ENCODE results near the gene NTRK3.
"Not testable (repeated sequence)": the region's sequence is repeated elsewhere in the genome, so short reads cannot be mapped to it uniquely, and the experiment has no call there.

Gene NTRK3

DNA sequence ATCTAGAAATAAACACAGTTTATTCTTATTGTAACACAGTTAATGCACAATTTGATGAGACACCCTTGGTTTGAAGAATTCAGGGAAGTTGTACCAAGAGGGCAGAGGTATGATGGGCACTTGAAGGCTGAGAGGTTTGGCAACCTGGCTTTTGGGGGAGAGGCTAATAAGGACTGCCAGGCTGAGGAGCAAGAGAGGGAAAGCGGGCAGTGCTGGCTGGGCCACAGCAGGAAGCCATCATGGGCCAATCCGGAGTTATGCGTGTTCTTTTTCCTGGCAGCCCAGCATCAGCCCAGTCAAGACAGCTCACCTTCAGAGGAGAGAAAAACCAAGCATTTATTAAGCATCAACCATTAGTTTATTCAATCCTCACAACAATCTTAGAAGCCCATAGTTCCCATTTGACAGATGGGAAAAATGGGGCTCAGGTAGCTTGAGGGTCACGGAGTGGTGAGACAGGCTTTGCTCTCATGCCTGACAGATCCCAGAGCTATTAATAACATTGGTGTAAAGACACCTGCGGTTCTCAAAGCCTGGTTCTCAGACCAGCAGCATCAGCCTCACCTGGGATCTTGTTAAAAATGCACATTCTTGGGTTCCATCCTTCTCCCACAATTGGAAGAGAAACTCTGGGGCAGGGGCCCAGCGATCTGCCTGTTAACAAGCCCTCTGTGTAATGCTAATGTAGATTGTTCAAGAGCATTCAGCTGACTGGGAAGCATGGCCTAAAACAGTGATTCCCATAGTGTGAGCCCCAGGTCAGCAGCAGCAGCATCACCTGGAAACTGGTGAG, 183.7 kb downstream of the NTRK3 start:
- DNase-seq (ENCODE audit: low spot score): no peak

DNA sequence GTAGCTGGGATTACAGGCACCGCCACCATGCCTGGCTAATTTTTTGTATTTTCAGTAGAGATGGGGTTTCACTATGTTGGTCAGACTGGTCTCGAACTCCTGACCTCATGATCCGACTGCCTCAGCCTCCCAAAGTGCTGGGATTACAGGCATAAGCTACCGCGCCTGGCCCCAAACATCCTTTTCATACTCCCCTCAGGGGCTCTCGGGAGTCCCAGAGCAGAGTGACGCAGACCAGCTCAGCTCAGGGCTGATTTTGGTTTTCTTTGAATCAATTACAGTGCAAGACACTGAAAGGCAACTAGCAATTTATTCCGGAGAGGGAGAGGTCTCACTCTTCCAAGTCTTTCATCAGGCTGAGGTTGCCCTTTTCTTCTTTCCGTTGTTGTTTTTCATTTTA, 184.4 kb downstream of the NTRK3 start:
- not testable (repeated sequence) for DNase-seq (ENCODE audit: low spot score)

DNA sequence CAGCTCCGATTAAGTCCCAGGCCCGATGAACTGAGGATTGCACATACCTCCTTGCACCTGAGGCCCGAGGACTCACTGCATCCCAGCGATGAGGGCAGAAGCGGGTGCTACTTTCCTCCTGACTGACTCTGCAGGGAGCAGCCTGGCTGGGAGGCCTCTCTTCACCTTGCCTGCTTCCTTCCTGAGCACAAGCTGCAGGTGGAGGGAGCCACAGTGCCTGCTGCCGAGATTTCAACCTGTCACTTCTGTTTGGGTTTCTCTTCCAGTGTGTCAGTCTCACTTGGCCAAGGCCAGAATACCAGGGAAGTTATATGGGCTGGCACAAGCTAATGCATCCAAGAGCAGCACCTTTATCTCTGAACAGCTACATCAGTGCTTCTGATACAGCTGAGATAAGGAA, 185.4 kb downstream of the NTRK3 start:
- no peak for DNase-seq (ENCODE audit: low spot score)

DNA sequence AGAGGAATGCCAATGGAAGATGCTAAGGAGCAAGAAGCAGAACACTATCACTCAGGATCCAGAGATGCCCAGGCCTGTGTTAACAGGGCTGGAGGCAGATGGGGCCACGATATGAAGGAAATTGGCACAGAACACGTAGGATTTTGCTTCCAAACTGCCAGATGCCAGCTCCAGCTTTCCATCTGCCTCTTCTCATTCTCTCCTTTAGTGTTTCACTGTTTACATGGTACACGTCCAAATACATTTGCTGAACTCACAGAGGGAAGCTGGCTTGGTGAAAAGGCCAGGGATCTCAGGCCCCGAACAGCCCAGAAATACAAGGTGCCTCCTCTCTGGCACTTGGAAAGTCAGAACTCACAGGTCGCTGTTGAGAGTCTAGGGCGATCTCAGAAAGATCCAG, 187.0 kb downstream of the NTRK3 start:
- DNase-seq (ENCODE audit: low spot score): no peak

DNA sequence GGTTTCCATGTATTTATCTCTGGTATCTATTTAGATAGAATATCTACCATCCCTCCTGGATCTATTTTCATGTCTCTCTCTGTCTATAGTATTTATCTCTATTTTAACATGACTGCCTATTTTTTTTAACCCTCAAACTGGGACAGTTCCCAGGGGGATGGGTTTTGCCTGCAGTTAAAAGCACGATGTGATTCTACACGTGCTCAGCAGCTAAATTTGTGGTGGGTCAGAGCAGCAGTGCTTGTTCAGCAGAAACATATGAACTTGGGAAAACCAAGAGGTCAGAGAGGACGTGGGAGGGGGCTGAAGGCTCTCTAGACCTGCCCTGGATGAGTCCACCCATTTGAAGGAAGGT, 189.2 kb downstream of the NTRK3 start:
- DNase-seq (ENCODE audit: low spot score): no peak

DNA sequence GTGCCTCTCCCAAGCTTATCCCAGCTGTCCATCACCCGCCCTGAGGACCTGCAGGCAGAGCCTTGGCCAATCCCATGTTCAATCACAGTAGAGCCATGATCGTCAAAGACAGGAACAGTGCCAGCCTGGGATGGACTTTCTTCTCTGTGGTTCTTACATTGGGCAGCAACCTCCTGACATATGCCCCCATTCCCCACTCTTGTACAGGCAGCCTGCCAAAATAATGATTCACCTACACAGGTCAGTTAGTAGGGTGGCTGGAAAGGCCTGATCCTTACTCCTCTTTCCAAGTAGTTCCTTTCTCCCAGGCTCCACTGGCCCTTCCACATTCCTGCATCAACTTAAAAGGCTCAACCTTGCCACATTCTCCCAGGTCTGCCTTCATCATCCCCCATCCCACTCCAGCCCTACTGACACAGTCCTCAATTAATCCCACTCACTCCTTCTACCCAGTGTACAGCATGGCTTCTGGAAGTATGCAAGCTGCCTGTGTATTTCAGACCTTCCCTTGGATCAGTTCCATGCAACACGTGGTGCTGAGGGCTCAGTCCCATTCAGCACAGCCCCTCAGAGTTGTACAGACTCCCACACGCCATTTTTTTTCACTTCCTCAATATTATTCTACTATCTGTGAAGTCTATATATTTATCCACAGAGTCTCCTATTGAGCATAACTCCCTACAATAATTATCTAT, 189.8 kb downstream of the NTRK3 start:
- no peak for DNase-seq (ENCODE audit: low spot score)

DNA sequence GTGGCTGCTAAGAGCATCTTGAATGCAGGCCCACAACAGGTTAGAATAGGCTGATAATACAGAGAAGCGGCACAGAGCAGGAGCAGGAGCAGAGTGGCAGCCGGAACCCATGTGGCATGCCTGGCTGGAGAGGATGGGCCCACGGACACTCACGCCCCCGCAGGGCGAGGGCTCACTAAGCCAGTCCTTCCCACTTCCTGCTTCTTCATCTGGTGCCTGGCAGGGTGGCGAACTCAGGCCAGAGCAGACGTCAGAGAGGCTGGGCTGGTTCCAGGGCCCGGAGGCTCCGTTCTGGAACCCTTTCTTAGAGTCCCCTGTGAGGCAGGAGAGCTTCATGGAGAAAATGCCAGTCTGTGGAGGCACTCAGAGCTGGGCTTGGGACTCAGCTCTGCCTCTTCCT, 195.1 kb downstream of the NTRK3 start:
- no peak for DNase-seq (ENCODE audit: low spot score)

DNA sequence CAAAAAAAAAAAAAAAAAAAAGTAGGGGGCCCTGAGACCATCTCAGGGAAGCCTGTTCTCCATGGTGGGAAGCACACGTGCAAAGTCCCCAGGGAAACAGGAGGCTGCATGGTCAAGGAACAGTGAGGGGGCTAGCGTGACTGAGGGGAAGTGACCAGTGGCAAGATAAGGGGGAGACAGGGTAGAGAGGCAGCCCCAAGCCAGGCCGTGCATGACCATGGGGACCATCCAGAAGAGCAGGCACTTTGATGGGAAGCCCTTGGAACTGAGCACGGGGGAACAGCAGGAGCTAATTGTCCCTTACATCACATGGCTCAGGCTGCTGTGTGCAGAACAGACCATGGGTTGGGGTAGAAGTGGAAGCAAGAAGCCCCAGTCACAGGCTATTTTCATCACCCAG, 196.2 kb downstream of the NTRK3 start:
- no peak for DNase-seq (ENCODE audit: low spot score)

DNA sequence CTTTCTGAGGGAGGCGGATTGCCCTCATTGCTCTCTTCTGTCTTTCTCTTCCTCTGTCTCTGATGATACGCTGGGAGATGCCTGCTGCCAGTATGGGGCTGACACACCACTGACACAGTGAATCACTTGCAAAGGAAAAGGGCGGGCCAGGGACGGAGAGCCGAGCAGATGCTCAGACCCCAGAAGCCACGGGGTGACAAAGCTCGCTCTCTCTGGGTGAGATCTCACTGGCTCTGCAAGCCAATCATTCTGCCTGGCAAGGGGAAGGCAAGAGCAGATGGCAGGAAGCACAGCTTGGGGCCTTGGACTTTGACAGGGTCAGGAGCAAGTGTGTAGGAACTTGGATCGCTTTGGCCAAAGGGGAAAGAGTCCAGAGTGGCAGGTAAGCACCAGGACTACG, 198.7 kb downstream of the NTRK3 start:
- DNase-seq (ENCODE audit: low spot score): no peak

DNA sequence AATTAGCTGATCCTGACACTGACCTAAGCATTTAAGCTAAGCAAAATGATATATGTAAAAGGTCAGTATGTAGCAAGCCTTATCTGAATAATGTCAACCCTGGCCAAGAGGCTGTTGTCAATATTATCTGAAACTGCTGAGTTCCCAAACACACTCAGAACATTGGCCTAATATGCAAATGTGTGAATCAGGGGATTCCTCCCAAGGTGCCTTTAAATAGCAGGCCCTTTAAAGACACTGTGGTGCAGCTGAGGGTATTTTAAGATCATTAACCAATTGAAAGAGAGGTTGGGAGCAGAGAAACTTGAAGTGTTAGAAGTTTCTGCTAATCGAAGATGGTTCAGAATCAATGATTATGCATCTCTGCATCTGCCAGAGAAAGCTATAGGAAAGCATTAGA, 207.0 kb downstream of the NTRK3 start:
- no peak for DNase-seq (ENCODE audit: low spot score)

DNA sequence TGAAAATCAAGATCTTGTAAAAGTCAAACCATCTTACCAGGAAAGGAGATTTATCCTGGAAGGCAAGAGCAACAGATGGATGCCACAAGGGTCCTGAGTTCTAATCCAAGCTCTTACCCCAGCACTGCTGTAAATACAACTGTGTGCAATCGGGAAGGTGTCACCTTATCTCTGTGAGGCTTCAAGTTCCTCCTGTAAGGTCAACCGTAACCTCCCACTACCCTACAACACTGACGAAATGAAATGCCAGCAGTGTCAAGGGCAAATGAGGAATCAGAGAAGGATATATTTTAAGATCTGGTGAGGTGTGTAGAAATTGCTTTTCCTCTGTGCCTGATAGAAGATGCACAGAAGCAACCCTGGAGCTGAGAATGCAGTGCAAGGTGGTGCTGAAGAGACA, 207.8 kb downstream of the NTRK3 start:
- DNase-seq (ENCODE audit: low spot score): no peak

DNA sequence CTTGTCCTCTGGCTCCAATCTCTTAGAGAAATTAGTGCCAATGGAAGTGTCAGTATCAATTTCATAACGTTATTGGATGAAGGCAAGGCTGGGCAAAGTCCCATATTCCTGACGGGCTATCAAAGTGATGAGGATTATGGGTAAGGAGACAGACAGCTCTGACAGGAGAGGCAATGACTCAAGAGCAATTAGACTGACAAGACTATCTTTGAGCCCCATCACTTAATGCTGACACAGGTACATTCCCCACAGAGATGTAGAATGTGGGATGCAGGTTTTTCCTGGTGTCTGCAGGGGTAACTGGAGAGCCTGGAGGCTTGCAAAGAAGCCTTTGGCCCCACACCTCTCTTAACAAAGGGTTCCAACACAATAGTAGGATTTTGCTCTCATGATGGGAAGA, 208.3 kb downstream of the NTRK3 start:
- DNase-seq (ENCODE audit: low spot score): no peak

DNA sequence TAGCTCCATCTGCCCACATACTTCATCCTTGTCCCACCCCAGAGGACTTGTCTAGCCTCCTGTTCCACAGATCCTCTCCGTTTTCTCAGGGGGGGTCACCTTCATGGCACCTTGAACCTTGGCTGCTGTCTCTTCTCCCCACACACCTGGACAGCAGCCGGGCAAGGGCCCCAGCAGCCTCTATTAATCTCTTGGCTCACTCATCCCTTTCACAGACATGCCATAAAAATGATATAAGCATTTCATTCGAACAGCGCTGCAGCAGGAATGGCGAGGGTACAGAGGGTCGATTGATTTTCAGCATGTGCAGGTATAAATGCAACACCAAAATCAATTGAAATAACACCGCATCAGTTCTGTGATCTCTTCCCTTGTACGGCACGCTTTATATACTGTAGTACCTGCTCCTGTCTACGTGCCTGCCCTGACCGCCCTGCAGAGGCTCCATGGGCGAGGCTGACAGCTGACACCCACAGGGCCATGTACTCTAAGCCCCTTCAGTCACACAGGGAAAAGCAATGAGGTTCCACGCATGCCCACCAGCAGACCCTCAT, 209.9 kb downstream of the NTRK3 start:
- no peak for DNase-seq (ENCODE audit: low spot score)

DNA sequence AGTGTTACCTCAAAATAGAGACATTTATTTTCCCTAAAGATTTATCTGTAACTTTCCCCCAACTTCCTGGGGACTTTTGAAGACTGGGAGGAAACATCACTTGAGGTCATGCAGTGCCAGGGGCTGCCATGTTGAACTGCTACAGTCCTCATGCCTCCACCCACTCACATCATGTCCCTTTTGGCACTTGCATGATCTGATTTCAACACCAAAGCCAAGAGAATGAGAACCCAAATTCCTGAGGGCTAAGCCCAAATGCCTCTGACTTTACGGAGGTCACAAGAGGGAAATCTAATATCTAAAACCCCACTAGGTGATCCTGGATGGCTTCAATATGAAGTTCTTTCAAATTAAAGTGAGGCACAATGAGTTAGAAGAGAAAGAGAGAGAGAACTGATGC, 213.1 kb downstream of the NTRK3 start:
- DNase-seq (ENCODE audit: low spot score): no peak

DNA sequence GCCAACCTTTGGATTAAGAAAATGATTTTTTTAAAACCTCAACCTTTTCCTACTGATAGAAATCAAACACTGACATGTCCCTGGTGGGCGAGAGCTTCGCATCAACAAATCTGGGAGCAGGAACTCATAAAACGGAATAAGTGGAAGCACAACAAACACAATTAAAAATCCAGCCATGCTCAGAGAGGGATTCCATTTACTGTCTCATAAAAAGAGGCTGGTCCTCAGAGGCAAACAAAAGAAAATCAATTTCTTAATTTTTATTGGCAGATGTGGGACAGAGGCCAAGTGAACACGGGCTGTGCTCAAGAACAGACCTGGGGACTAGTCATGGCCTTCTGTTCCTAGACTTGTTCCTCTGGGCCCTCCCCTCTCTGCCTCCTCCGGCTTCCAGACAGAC, 214.5 kb downstream of the NTRK3 start:
- DNase-seq (ENCODE audit: low spot score): no peak

DNA sequence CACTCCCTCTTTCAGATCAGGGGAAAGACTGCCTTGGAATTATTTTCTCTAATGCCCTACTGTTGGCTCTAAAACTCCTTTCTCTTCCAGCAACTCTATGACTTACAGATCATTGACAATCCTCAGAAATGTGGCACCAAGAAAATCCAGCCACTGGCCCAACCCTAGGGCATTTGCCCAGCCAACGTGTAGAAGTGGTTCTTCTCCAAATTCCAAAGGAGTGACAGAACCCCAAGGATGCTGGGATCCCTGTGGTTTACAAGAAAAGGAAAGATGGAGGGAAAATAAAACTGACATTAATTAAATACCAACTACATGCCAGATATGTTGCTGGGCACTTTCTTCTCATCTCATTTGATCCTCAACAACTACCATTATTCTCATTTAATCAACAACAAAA, 216.0 kb downstream of the NTRK3 start:
- DNase-seq (ENCODE audit: low spot score): no peak

DNA sequence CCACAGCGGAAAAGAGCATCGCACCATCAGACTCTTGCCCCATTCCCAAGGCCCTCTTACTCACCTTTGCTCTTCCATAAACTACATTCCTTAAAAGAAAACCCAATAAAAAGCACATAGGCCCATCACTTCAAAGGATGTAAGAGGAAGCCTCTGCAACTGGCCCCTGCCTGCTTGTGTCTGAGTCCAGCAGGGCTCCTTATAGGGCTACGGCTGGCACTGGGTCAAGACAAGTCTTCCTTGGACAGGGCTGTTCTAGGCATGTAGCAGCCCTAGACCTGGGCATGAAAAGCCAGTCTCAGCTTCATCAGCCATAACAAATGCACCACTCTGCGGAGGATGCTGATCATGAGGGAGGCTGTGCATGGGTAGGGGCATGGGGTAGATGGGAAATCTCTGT, 218.3 kb downstream of the NTRK3 start:
- DNase-seq (ENCODE audit: low spot score): no peak

DNA sequence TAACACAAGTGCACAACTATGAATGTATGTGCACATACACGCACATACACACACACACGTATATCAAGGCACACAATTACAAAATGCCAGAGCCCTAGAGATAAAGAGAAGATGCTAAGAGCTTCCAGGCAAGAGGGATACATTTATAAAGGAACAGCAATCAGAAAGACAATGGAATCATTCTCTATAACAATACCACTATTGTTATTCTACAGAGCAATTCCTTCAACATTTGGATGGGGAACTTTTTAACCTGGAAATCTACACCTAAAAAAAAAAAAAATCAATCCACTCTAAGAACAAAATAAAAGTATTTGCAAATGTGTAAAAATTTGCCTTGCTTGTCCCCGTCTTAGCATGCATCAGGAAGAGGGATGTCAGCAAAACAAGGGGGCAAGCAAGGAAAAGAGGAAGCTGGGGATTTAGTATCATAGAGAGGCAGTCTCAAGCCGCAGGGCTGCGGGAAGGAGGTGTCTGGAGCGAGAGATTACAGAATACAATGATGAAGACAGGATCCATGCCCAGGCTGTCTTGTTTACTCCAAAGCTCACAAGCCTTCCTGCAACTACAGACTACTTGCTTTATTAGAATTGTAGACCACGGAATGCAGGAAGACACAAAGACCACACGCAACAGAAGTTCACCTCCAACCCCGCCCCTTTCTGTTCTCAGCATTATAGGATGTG, 220.2 kb downstream of the NTRK3 start:
- DNase-seq (ENCODE audit: low spot score): no peak

DNA sequence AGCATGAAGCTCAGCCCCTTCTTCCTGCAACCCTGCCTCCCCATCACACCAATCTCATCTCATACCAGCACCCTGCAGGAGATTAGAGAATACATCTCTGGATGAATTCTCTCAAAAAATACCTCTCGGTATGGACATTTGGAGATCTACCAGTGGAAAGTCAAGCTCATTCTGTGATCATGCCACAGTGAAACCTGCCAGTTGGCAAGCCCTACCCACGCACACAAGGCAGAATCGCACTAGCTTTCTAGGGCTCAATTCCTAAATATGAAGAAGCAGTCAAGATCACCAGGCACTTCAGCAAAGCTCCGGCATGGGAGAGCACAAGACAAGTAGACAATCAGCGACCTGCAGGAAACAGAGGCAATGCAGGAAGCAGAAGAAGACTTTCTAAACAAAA, 221.2 kb downstream of the NTRK3 start:
- no peak for DNase-seq (ENCODE audit: low spot score)

DNA sequence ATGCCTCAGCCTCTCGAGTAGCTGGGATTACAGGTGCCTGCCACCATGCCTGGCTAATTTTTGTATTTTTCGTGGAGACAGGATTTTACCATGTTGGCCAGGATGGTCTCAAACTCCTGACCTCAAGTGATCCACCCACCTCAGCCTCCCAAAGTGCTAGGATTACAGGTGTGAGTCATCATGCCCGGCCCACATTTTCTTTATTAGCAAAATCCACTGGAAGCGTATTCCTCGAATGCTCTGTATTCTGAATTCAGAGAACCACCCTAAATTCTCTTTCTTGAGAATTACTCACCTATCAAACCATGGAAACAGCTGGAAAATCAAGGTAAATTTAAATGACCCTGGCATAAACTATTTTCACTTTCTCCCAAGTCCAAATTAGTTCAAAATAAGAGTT, 223.1 kb downstream of the NTRK3 start:
- not testable (repeated sequence) for DNase-seq (ENCODE audit: low spot score)

DNA sequence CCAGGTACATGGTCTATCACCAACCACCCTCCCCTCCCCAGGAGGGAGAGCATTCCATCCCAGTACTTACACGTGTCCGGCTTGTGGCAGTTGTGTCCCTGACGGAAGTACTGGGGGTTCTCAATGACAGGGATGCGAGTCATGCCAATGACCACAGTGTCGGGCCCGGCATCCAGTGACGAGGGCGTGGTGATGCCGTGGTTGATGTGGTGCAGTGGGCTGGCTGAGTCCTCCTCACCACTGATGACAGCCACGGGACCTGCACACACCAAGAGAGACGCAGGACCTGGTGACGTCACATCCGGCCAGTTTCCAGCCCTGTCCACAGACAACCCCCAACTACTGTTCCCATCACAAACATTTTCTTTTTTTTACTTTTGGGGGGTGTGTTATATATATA, 223.8 kb downstream of the NTRK3 start:
- no peak for DNase-seq (ENCODE audit: low spot score)

DNA sequence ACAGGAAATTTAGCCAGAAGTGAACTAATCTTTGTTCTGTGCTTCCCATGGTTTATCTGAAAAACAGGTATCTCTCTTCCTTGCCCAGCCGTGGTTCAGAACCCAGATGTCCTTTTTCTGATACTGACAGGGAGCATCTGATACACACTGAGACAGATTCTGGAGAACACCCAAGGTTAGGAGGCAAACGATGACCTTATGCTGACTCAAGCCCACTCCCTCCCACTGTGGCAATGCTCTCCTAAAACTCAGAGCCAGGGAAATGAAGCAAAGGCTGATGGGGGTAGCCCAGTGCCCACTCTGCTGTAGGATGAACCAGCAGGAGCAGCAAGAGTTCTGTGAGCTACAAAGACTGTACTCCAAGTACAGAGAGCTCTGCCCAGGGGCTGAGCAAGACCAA, 225.1 kb downstream of the NTRK3 start:
- no peak for DNase-seq (ENCODE audit: low spot score)

DNA sequence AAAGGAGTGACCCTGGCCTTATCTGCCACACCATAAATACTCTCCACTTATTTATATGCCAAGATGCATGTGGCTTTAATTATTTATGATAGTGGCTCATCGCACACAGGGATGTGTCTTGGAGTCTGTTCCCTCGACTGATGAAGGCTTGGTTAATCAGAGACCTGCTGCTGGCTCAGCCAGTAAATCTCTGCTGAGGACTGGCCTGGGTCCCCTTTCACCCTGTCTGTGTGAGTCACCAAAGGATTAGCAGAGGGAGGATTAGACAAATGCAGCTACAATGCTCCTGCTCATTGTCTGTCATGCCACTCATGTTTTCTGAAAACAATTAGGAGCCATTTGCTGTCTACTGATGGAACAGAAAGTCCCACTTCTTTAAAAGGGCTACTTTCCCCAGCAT, 226.8 kb downstream of the NTRK3 start:
- no peak for DNase-seq (ENCODE audit: low spot score)
